Uterus (tissue), 4 donors: Measurements from ENCODE around the gene ZNF516. TPM values are rescaled to one million over a fixed set of nuclear protein-coding genes. Genes with fewer than 3 reads are reported as not detected.
A peak's percentile ranks its signal among the peaks of the same experiment; 100 is the strongest.

Experiments
- DNase-seq, 2 donors: peaks; one replicate each; pipeline ENCODE4 v3.0.0-alpha.2; 2019 to 2020
- H3K27ac ChIP-seq, 2 donors: fragments of 200-600 bp; sonication (generic); 1 replicate in 1 of 2; 2 replicates in 1 of 2; pipeline ENCODE4 v1.5.1; 2016 to 2018
- H3K27me3 ChIP-seq, 2 donors: fragments of 200-600 bp; sonication (generic); one replicate each; pipeline ENCODE4 v1.5.1; 2018 to 2019; ENCODE audit warnings: control low read depth in 1 of 2
- H3K36me3 ChIP-seq, 2 donors: fragments of 200-600 bp; sonication (generic); one replicate each; pipeline ENCODE4 v1.5.1; 2019; ENCODE audit warnings: control low read depth in 1 of 2
- H3K4me1 ChIP-seq, 2 donors: fragments of 200-600 bp; sonication (generic); one replicate each; pipeline ENCODE4 v1.5.1; 2018 to 2019; ENCODE audit warnings: control low read depth in 1 of 2
- H3K4me3 ChIP-seq, 2 donors: fragments of 200-600 bp; sonication (generic); 1 replicate in 1 of 2; 2 replicates in 1 of 2; pipeline ENCODE4 v1.5.1; 2018 to 2019; ENCODE audit warnings: mild to moderate bottlenecking in 1 of 2
- H3K9me3 ChIP-seq, 2 donors: fragments of 200-600 bp; sonication (generic); one replicate each; pipeline ENCODE4 v1.5.1; 2019; ENCODE audit warnings: control low read depth in 1 of 2
- POLR2A ChIP-seq, 2 donors: fragments of 450-650 bp; IDR thresholded peaks; one replicate each; pipeline ENCODE4 v1.6.1; 2016; ENCODE audit warnings: antibody characterized with exemption in 2 of 2, mild to moderate bottlenecking in 1 of 2, moderate library complexity in 1 of 2
- intact Hi-C: fragments of 100-400 bp; cut with DNase I; formaldehyde crosslinking; loops from one replicate; pipeline ENCODE4 v1.15.1; 2023; ENCODE audit warnings: low total_unique reads
- total RNA-seq, 4 donors: library from RNA; depleted of rRNA in 3 of 4; stranded (reverse); fragments of >200 nt in 3 of 4; gene quantifications; one replicate each; pipeline versions ENCODE4 v1.1.0 to v1.2.4, GENCODE V29; 2014 to 2023
- TF ChIP-seq, protein P1 (sequence below), 4 experiments: fragments of 200-600 bp in 2 of 4; fragments of 450-650 bp in 2 of 4; sonication (generic) in 2 of 4; IDR thresholded peaks; one replicate each; pipeline ENCODE4 v1.5.1; 2016 to 2019; ENCODE audit warnings: antibody characterized with exemption in 4 of 4, mild to moderate bottlenecking in 2 of 4, moderate library complexity in 1 of 4
- donor health status: DM: yes; HTN: yes; CAD: no.

Gene ZNF516
- total RNA-seq, 4 donors from 2014 or later = 29.4 to 177 (median 65.7) TPM

DNA sequence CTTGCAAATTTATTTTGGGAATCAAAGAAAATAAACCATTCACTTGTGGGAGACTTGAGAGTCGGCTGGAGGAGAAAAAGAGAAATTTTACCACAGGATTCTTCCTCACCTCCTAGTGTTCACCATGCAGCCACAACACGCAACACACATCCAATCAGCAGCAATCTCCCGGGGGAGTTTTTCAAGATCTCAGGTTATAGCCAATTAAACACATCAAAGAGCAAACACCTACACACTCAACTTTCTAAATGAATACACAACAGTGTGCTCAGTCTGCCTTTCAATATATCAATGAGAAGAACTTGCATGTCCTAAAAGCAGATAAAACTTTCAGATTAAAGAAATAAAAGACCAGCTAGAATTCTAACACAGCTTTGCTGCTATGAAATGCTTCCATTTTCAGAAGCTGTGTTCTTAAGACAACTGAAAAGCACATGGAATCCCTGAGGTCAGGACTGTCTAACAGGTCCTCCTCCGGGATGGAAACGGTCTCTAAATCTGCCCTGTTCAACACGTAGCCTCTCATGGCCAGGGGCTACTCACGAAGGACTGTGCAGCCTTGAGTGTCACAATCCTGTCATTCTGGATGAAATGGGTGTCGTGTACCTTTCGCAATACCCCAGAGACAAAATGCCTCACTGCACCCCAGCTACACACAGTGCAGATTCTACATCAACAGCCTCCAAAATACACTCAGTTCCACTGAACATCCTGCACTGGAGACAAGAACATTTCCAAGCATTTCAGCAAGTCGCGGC, 84.2 kb downstream of the ZNF516 start:
- Histone ChIP-seq H3K27me3 (no peaks in the 10 kb centered on the region), H3K4me3 (peak overlapping the region in 1 of 2 donors; percentile 7), H3K27ac (peak overlapping the region; percentile 82 to 90), H3K9me3 (no peaks in the 10 kb centered on the region), H3K36me3 (no peaks in the 10 kb centered on the region), H3K4me1 (peaks cover 0 to 23% of the 10 kb centered on the region in 2 donors)
- intact Hi-C loops = no loop called here
- DNase-seq = no peak
- TF ChIP-seq, protein P1, sequence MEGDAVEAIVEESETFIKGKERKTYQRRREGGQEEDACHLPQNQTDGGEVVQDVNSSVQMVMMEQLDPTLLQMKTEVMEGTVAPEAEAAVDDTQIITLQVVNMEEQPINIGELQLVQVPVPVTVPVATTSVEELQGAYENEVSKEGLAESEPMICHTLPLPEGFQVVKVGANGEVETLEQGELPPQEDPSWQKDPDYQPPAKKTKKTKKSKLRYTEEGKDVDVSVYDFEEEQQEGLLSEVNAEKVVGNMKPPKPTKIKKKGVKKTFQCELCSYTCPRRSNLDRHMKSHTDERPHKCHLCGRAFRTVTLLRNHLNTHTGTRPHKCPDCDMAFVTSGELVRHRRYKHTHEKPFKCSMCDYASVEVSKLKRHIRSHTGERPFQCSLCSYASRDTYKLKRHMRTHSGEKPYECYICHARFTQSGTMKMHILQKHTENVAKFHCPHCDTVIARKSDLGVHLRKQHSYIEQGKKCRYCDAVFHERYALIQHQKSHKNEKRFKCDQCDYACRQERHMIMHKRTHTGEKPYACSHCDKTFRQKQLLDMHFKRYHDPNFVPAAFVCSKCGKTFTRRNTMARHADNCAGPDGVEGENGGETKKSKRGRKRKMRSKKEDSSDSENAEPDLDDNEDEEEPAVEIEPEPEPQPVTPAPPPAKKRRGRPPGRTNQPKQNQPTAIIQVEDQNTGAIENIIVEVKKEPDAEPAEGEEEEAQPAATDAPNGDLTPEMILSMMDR (IDR thresholded peaks at IDR 0.05) = no peak
- TF ChIP-seq POLR2A (IDR thresholded peaks at IDR 0.05) = no peak

DNA sequence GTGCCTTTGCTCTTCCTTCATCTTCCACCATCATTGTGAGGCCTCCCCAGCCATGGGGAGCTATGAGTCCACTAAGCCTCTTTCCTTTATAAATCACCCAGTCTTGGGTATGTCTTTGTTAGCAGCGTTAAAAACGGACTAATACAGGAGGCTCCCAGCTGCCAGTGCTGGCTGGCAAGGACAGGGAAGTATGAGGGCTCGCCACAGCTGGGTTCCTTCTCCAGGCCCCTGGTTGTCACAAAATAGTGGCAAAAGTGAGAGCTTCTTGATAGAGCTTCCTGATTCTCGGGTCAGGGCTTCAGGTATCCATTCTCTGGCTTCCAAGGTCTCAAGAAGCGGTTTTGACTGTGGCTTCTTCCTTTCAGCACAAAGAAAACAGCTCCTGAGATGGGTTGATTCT, 85.0 kb downstream of the ZNF516 start:
- TF ChIP-seq, protein P1 (IDR thresholded peaks at IDR 0.05) = no peak
- no peak for TF ChIP-seq POLR2A (IDR thresholded peaks at IDR 0.05)
- peaks cover 0 to 23% of the 10 kb centered on the region in 2 donors for H3K4me1 ChIP-seq
- H3K4me3 ChIP-seq = no peak overlapping the region
- H3K36me3 ChIP-seq = no peaks in the 10 kb centered on the region
- intact Hi-C loops = no loop called here
- H3K9me3 ChIP-seq = no peaks in the 10 kb centered on the region
- peak overlapping the region; percentile 82 to 90 for H3K27ac ChIP-seq
- DNase-seq = no peak
- no peaks in the 10 kb centered on the region for H3K27me3 ChIP-seq

DNA sequence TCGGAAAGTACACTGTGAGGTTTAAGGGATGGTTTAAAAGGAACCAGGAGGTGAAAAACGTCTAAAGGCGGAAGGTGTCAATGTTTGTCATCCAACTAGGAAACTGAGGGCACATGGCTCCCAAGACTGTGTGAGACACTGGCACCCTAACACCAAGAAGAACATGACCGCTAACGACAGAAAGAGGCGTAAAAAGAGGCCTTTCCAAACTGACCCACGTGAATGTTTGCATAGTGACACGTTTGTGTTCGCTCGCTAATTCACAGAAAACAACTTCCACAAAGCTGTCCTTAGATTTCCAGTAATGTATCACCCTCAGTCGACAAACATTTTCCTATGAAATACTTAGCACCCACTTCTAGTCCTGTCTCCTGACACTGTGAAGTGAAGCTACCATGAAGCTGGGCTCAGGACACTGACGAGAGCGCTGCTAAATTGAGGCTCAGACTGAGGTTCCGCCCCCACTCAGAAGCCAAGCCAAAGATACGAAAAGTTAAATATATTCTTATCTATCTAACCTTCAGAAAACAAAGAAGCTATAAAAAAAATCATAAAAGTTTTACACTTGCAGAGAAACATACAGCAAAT, 86.5 kb downstream of the ZNF516 start:
- no peaks in the 10 kb centered on the region for H3K36me3 ChIP-seq
- no peak for DNase-seq
- intact Hi-C loops = no loop called here
- peaks cover 0 to 23% of the 10 kb centered on the region in 2 donors for H3K4me1 ChIP-seq
- H3K4me3 ChIP-seq = no peak overlapping the region
- TF ChIP-seq, protein P1 (IDR thresholded peaks at IDR 0.05) = no peak
- TF ChIP-seq POLR2A (IDR thresholded peaks at IDR 0.05) = no peak
- no peaks in the 10 kb centered on the region for H3K27me3 ChIP-seq
- H3K27ac ChIP-seq = peak overlapping the region in 1 of 2 donors; percentile 90
- no peaks in the 10 kb centered on the region for H3K9me3 ChIP-seq

DNA sequence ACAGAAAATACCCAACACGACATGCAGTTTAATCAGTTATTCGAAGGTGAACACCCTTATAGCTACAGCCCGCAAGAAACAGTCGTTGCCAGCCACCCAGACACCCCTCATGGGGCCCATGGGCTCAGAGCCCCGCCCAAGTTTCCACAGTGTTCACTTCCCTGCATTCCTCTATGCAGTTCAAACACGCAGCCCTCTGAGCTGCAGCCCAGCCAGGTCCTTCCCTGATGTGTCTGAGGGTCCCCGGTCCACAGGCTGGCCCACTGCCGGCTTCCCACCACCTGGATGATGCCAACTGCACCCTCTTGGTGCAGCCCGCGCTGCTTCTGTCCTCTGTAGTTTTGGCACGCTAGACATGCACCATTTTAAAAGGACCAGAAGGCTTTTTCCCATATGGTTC, 87.4 kb downstream of the ZNF516 start:
- TF ChIP-seq, protein P1 (IDR thresholded peaks at IDR 0.05) = no peak
- TF ChIP-seq POLR2A (IDR thresholded peaks at IDR 0.05) = no peak
- Histone ChIP-seq H3K36me3 (no peaks in the 10 kb centered on the region), H3K4me3 (no peak overlapping the region), H3K27me3 (no peaks in the 10 kb centered on the region), H3K27ac (peak overlapping the region in 1 of 2 donors; percentile 90), H3K9me3 (no peaks in the 10 kb centered on the region), H3K4me1 (peaks cover 0 to 23% of the 10 kb centered on the region in 2 donors)
- peak in 1 of 2 donors; percentile 15 for DNase-seq
- intact Hi-C loops = no loop called here

DNA sequence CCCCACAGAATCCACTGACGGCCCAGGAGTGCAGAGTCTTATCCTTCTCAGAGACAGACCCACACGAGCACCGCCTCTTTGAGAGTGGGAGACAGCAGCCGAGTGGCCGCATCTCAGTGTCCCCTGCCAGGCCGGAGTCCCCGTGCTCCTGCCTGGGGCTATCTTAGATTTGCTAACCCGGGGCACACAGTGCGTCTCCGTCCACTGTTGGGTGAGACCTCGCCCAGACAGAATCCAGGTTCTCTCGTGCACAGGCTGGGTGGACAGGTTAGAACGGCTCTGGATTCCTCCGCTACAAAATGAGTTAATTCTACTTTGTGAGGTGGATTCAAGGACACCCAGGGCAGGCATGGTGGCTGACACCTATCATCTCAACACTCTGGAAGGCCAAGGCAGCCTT, 88.3 kb downstream of the ZNF516 start:
- intact Hi-C loops = no loop called here

More for the DNA sequence above, 88.3 kb downstream of the ZNF516 start:
- Histone ChIP-seq H3K4me1 (peaks cover 0 to 18% of the 10 kb centered on the region in 2 donors), H3K4me3 (no peak overlapping the region), H3K27ac (peak overlapping the region; percentile 39 to 90), H3K36me3 (no peaks in the 10 kb centered on the region), H3K27me3 (no peaks in the 10 kb centered on the region), H3K9me3 (no peaks in the 10 kb centered on the region)
- no peak for TF ChIP-seq POLR2A (IDR thresholded peaks at IDR 0.05)
- TF ChIP-seq, protein P1 (IDR thresholded peaks at IDR 0.05) = no peak
- no peak for DNase-seq
